H1 (cell line): ENCODE measurements around the gene PLEKHA5. TPM values are rescaled to one million over a fixed set of nuclear protein-coding genes. Genes with fewer than 3 reads are reported as not detected.

Source experiments
- CTCF ChIA-PET: fragments of 300-600 bp; sonication (Branson Sonifier 250); formaldehyde crosslinking; loops from one replicate; lab custom pipeline; 2021; ENCODE audit not compliant: partially characterized antibody; lab: Charles Lee
- POLR2A ChIA-PET: fragments of 300-600 bp; sonication (Branson Sonifier 250); formaldehyde crosslinking; loops from one replicate; lab custom pipeline; 2021; ENCODE audit warnings: inconsistent platforms; ENCODE audit not compliant: partially characterized antibody; lab: Charles Lee
- DNase-seq, 2 experiments: peaks; one replicate each; pipeline versions ENCODE4 v3.0.0 to v3.0.0-alpha.2; 2010 to 2022; ENCODE audit warnings: low spot score in 2 of 2, low read depth in 1 of 2, mixed read lengths in 1 of 2
- FAIRE-seq: peaks from 2 replicates; lab custom pipeline; 2011; peaks lifted over from hg19 to GRCh38; lab: Jason Lieb, UNC
- H2AFZ ChIP-seq: 2 replicates; pipeline ENCODE4 v1.8.1; 2012; ENCODE audit warnings: low read length, inconsistent platforms
- H2AK5ac ChIP-seq: 2 replicates; pipeline ENCODE4 v1.6.1; 2013; ENCODE audit warnings: low read depth, low read length
- H2BK120ac ChIP-seq: replicated peaks from 2 replicates; pipeline ENCODE3; 2013; ENCODE audit warnings: low read depth, low read length, inconsistent platforms
- H2BK12ac ChIP-seq: 2 replicates; pipeline ENCODE4 v1.6.1; 2013; ENCODE audit warnings: low read depth, low read length
- H2BK15ac ChIP-seq: 2 replicates; pipeline ENCODE4 v1.6.1; 2013; ENCODE audit warnings: low read length
- H2BK20ac ChIP-seq: 2 replicates; pipeline ENCODE4 v1.6.1; 2013; ENCODE audit warnings: low read length
- H2BK5ac ChIP-seq: 2 replicates; pipeline ENCODE4 v1.6.1; 2013; ENCODE audit warnings: low read depth, low read length
- H3K14ac ChIP-seq: 2 replicates; pipeline ENCODE4 v1.6.1; 2013; ENCODE audit warnings: inconsistent platforms; ENCODE audit not compliant: insufficient read length
- H3K18ac ChIP-seq: 2 replicates; pipeline ENCODE4 v1.6.1; 2013; ENCODE audit warnings: low read length; ENCODE audit errors: extremely low read depth
- H3K23ac ChIP-seq: 2 replicates; pipeline ENCODE4 v1.6.1; 2013; ENCODE audit warnings: inconsistent platforms; ENCODE audit not compliant: insufficient read length
- H3K23me2 ChIP-seq: 2 replicates; pipeline ENCODE4 v1.6.1; 2013; ENCODE audit warnings: low read depth, low read length
- H3K27ac ChIP-seq: 2 replicates; pipeline ENCODE4 v1.6.1; 2011; ENCODE audit warnings: low read depth, low read length, inconsistent platforms
- H3K27me3 ChIP-seq, 4 experiments: replicated peaks in 1 of 4; 1 replicate in 1 of 4; 2 replicates in 3 of 4; pipeline versions ENCODE4 v1.6.1 to v1.8.1; 2011 to 2013; ENCODE audit warnings: low read length in 3 of 4, mild to moderate bottlenecking in 3 of 4, inconsistent platforms in 2 of 4, mixed read lengths in 2 of 4, moderate library complexity in 1 of 4; ENCODE audit not compliant: control insufficient read depth in 3 of 4, insufficient read depth in 3 of 4; ENCODE audit errors: extremely low read depth in 1 of 4
- H3K36me3 ChIP-seq, 4 experiments: 2 replicates each; pipeline versions ENCODE4 v1.6.1 to v1.8.1; 2011 to 2013; ENCODE audit warnings: mild to moderate bottlenecking in 4 of 4, low read length in 3 of 4, moderate library complexity in 2 of 4, control low read depth in 1 of 4, inconsistent platforms in 1 of 4; ENCODE audit not compliant: insufficient read depth in 4 of 4, control insufficient read depth in 2 of 4
- H3K4ac ChIP-seq: replicated peaks from 2 replicates; pipeline ENCODE3; 2013; ENCODE audit warnings: low read length, low read depth, mixed read lengths, inconsistent platforms; ENCODE audit not compliant: insufficient read length
- H3K4me1 ChIP-seq, 4 experiments: replicated peaks in 1 of 4; 1 replicate in 1 of 4; 2 replicates in 3 of 4; pipeline versions ENCODE4 v1.6.1 to v1.8.1; 2011 to 2013; ENCODE audit warnings: low read length in 3 of 4, inconsistent platforms in 2 of 4, mixed read lengths in 1 of 4; ENCODE audit not compliant: insufficient read depth in 4 of 4, control insufficient read depth in 3 of 4
- H3K4me2 ChIP-seq, 2 experiments: 2 replicates each; pipeline versions ENCODE4 v1.6.1 to v1.8.1; 2011 to 2013; ENCODE audit warnings: low read depth in 2 of 2, low read length in 2 of 2, control low read depth in 1 of 2, inconsistent platforms in 1 of 2, mild to moderate bottlenecking in 1 of 2; ENCODE audit not compliant: insufficient read depth in 1 of 2
- H3K4me3 ChIP-seq, 4 experiments: fragments of 200-600, 300-600 bp in 1 of 4; sonication (generic), shearing (Covaris generic), sonication (Bioruptor Twin) in 1 of 4; 2 replicates each; pipeline versions ENCODE4 v1.5.1 to v1.8.1; 2011 to 2016; ENCODE audit warnings: low read length in 4 of 4, low read depth in 3 of 4, control low read depth in 2 of 4, inconsistent platforms in 2 of 4, mild to moderate bottlenecking in 2 of 4, mixed read lengths in 1 of 4, moderate library complexity in 1 of 4; ENCODE audit not compliant: insufficient read depth in 2 of 4; ENCODE audit errors: extremely low read depth in 1 of 4
- H3K56ac ChIP-seq: replicated peaks from 2 replicates; pipeline ENCODE3; 2013; ENCODE audit warnings: low read depth, mild to moderate bottlenecking, mixed read lengths, low read length, inconsistent platforms; ENCODE audit not compliant: insufficient read length
- H3K79me1 ChIP-seq: 2 replicates; pipeline ENCODE4 v1.6.1; 2013; ENCODE audit warnings: low read depth, low read length, control low read depth
- H3K79me2 ChIP-seq, 2 experiments: 2 replicates each; pipeline versions ENCODE4 v1.6.1 to v1.8.1; 2012 to 2013; ENCODE audit warnings: low read length in 2 of 2, mild to moderate bottlenecking in 2 of 2, inconsistent platforms in 1 of 2; ENCODE audit not compliant: insufficient read depth in 2 of 2, control insufficient read depth in 1 of 2
- H3K9ac ChIP-seq, 4 experiments: replicated peaks in 1 of 4; 1 replicate in 1 of 4; 2 replicates in 3 of 4; pipeline versions ENCODE4 v1.6.1 to v1.8.1; 2011 to 2013; ENCODE audit warnings: low read depth in 3 of 4, low read length in 3 of 4, control low read depth in 2 of 4, mild to moderate bottlenecking in 2 of 4, moderate library complexity in 2 of 4, inconsistent platforms in 1 of 4; ENCODE audit errors: extremely low read depth in 1 of 4
- H3K9me3 ChIP-seq, 2 experiments: 2 replicates each; pipeline versions ENCODE4 v1.6.1 to v1.8.1; 2012 to 2013; ENCODE audit warnings: mild to moderate bottlenecking in 2 of 2, moderate library complexity in 2 of 2, control low read depth in 1 of 2, inconsistent platforms in 1 of 2, low read depth in 1 of 2, low read length in 1 of 2, mixed read lengths in 1 of 2; ENCODE audit not compliant: insufficient read depth in 2 of 2
- H4K20me1 ChIP-seq, 2 experiments: replicated peaks in 1 of 2; 2 replicates each; pipeline versions ENCODE3 to v1.8.1; 2011 to 2013; ENCODE audit warnings: inconsistent platforms in 2 of 2, low read length in 2 of 2, mild to moderate bottlenecking in 1 of 2; ENCODE audit not compliant: insufficient read depth in 2 of 2, control insufficient read depth in 1 of 2
- H4K5ac ChIP-seq: 2 replicates; pipeline ENCODE4 v1.6.1; 2013; ENCODE audit warnings: low read length, low read depth, mixed read lengths, inconsistent platforms; ENCODE audit not compliant: insufficient read length
- H4K8ac ChIP-seq: 2 replicates; pipeline ENCODE4 v1.8.0; 2013; ENCODE audit warnings: mild to moderate bottlenecking, moderate library complexity, low read length, inconsistent platforms; ENCODE audit not compliant: insufficient read depth; ENCODE audit errors: extremely low read depth
- H4K91ac ChIP-seq: replicated peaks from 2 replicates; pipeline ENCODE3; 2013; ENCODE audit warnings: low read length, mixed read lengths, inconsistent platforms; ENCODE audit not compliant: insufficient read length
- PHF8 ChIP-seq: fragments of 200-600 bp; sonication (generic); conservative IDR thresholded peaks from 2 replicates; pipeline ENCODE4 v1.7.1; 2012; ENCODE audit warnings: low read depth, mild to moderate bottlenecking, inconsistent platforms, low read length, moderate library complexity
- SRF ChIP-seq: IDR thresholded peaks from 2 replicates; pipeline ENCODE4 v1.6.1; 2011; ENCODE audit warnings: mild to moderate bottlenecking, low read depth, low read length, moderate library complexity
- WGBS, 2 experiments: shearing (Covaris generic) in 1 of 2; methylation state at CpG; one replicate each; pipeline versions ENCODE4 v1.1.6 to v1.1.7; 2013 to 2015; ENCODE audit warnings: low lambda C conversion rate in 2 of 2, mixed read lengths in 2 of 2, inconsistent platforms in 1 of 2, low coverage in 1 of 2, missing lambda C conversion rate in 1 of 2; ENCODE audit not compliant: insufficient replicate concordance in 2 of 2, insufficient coverage in 1 of 2, insufficient read length in 1 of 2; ENCODE audit errors: extremely low coverage in 1 of 2, missing lambda C conversion rate in 1 of 2; 5-methylcytosine and 5-hydroxymethylcytosine counted together
- polyA plus RNA-seq, 7 experiments: library from polyadenylated mRNA; depleted of rRNA in 3 of 7; stranded (reverse) in 5 of 7; unstranded in 2 of 7; fragments of >200 nt in 5 of 7; fragments of 200-250 nt in 2 of 7; gene quantifications; 1 replicate in 5 of 7; 2 replicates in 1 of 7; 4 replicates in 1 of 7; pipeline versions ENCODE4 v1.2.1 to v1.2.3, GENCODE V29; 2011 to 2013; ENCODE audit warnings: missing spikeins in 2 of 7, mixed read lengths in 2 of 7
- total RNA-seq: library from RNA; stranded (reverse); fragmentation: NEBNext Ultra II Directional; extraction: Animal tissue kit (Norgen Biotek cat#: 25700); gene quantifications from 2 replicates; pipeline ENCODE4 v1.2.1, GENCODE V29; 2021

The PLEKHA5 gene
- total and polyA plus RNA-seq, 2 of the 8 experiments (the other 6 are each of a cell fraction or from before 2014, with no cell fraction given), result 17.2 to 66.1 TPM

GRCh38 chr12:19404242-19404880, 274.8 kb downstream of the PLEKHA5 start:
- no peak for DNase-seq
- no peak for FAIRE-seq
- Histone ChIP-seq H3K14ac (peak overlapping the region; percentile 34), H3K79me2 (no peaks in the 10 kb centered on the region), H3K23ac (no peak overlapping the region), H4K20me1 (no peaks in the 10 kb centered on the region), H2AK5ac (no peak overlapping the region), H3K9ac (no peak overlapping the region), H2BK12ac (no peak overlapping the region), H2BK15ac (no peak overlapping the region), H4K91ac (peak overlapping the region; percentile 65), H4K5ac (no peak overlapping the region), H3K4me1 (peaks cover 0 to 9% (median under 1%) of the 10 kb centered on the region in 4 experiments; a peak in 4 of 7 replicates), H3K36me3 (no peaks in the 10 kb centered on the region), H3K27ac (no peak overlapping the region), H2BK5ac (no peak overlapping the region), H3K27me3 (no peaks in the 10 kb centered on the region), H3K18ac (no peak overlapping the region), H3K4me2 (no peak overlapping the region), H2AFZ (peak overlapping the region; percentile 85), H3K56ac (no peak overlapping the region), H3K4ac (peak overlapping the region; percentile 69), H3K4me3 (no peak overlapping the region), H4K8ac (peak overlapping the region; percentile 72), H3K9me3 (no peaks in the 10 kb centered on the region), H3K23me2 (no peaks in the 10 kb centered on the region), H2BK20ac (0 out of 2 replicates have a peak overlapping the region, but pooled peaks have one; percentile 13), H3K79me1 (no peaks in the 10 kb centered on the region), H2BK120ac (peak overlapping the region; percentile 59)
- TF ChIP-seq SRF (no peak), PHF8 (no peak)
- CTCF ChIA-PET, result interaction anchor here (0.6 kb wide), 3 partner anchors 33 to 1106 kb away, joined by 3 to 5 read pairs (median 4); no protein-coding TSS in a partner anchor
- POLR2A ChIA-PET, result interaction anchor here (2.8 kb wide), 1 partner anchor 35 kb away, joined by 11 read pairs; the partner anchor contains the start of gene AEBP2
- WGBS, 2 experiments, result 94% methylated on average over 16 of the region's 16 CpGs; no CpG with 5 or more reads in 1 of the 2 experiments
